ENCODE results near the gene PZP.
"Not testable (repeated sequence)": the region's sequence is repeated elsewhere in the genome, so short reads cannot be mapped to it uniquely, and the experiment has no call there.

Gene PZP

GRCh38 chr12:9180810-9181209, 27.4 kb downstream of the PZP start:
- DNase-seq, result no peak

DNA sequence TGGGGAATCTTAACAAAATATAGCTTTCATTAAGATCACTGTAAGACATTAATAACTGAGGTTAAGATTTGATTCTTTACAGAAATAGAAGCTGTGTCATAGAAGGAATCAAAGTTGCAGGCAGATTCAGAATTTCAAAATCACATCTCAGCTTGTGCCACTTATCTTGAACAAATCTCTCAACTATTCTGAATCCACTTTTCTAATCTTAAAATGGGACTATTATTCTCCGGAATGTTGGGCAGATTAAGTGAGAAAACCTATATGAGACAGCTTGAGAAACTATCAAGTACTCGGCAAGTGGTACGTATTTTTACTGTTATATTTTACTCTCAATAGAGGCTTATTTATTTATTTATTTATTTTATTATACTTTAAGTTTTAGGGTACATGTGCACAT, 28.4 kb downstream of the PZP start:
- no peak for DNase-seq

DNA sequence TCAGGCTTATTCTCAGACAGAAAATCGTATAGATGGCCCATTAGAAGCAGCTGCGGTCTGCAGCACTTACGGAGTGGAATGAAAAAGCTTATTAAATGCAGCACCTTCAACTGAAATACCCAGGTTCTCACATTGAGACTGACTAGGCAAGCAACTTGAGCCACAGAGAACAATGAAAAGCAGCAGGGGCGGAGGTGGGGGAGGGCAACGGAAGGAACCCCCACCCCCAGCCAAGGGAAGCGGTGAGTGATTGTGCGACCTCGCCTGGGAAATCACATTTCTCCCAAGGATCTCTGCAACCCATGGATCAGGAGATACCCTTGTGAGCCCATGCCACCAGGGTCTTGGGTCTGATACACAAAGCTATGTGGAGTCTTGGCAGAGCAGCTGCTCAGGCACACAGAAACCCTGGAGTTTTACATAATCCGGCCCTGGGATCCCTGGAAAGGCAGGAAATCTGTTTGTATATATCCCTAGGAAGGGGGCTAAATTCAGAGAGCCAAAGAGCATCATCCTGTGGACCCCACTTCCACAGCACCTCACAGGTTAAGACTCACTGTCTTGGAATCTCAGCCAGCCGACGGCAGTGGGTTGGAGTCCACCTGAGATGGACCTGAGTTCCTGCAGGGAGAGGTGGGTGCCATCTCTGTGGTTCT, 38.1 kb downstream of the PZP start:
- DNase-seq, result no peak

GRCh38 chr12:9167345-9167744, 40.9 kb downstream of the PZP start:
- DNase-seq, result not testable (repeated sequence)

- no peak for DNase-seq
These were observed 44.8 kb downstream of the PZP start for GRCh38 chr12:9163392-9163791.

- no peak for DNase-seq
These were observed 52.1 kb downstream of the PZP start for GRCh38 chr12:9156119-9156518.

- no peak for DNase-seq
These were observed 58.8 kb downstream of the PZP start for GRCh38 chr12:9149372-9149771.

DNA sequence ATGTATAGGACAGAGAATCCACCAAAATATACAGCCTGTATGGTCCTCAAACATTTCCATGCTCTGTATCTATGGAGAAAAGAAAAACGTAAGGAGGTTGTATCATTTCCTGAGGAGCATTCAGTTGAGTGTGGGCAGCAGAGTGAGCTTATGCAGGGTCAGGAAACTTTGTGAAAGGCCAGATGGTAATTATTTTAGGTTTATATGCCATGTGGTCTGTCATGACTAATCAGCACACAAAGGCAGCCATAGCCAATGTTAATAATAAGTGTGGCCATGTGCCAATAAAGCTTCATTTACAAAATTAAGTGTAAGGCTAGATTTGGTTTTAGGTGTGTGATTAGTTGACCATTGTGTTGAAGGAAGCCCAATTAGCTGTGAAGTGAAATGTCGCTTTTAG, 59.3 kb downstream of the PZP start:
- no peak for DNase-seq

GRCh38 chr12:9147461-9147860, 60.7 kb downstream of the PZP start:
- DNase-seq, result no peak

DNA sequence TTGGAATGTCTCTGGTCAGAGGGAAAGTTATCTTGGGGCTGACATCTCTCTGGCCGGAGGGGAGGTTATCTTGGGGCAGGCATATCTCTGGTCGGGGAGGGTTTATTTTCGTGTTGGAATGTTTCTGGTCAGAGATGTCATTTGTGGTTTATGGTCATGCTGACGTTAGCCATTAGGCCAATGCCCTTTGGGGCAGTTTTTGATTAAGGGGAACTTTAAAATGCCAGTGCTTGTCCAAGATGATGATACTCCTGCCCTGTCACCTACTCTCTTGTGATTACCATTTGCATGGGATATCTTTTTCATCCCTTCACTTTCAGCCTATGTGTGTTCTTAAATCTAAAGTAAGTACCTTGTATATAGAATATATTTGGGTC, 63.5 kb downstream of the PZP start:
- no peak for DNase-seq

- DNase-seq, result no peak
These were observed 64.1 kb downstream of the PZP start for GRCh38 chr12:9143929-9144729.

DNA sequence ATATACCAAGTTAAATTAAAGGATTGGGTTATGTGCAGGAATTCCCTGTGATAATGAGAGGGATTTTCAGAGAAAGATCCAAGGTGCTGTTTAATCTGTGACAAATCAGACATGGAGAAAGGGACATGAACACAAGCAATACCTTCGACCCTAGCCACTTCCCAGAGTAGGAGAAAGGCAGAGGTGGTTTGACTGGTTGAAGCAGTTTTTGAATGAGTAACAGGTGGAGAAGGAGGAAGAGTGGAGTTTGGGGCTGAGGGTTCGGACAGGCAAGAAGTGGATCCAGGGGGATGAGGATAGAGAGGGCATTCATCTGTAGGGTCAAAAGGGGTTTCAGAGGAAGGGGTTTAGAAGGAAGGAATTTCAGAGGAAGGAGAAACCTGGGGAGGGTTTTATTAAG, 65.1 kb downstream of the PZP start:
- no peak for DNase-seq

DNA sequence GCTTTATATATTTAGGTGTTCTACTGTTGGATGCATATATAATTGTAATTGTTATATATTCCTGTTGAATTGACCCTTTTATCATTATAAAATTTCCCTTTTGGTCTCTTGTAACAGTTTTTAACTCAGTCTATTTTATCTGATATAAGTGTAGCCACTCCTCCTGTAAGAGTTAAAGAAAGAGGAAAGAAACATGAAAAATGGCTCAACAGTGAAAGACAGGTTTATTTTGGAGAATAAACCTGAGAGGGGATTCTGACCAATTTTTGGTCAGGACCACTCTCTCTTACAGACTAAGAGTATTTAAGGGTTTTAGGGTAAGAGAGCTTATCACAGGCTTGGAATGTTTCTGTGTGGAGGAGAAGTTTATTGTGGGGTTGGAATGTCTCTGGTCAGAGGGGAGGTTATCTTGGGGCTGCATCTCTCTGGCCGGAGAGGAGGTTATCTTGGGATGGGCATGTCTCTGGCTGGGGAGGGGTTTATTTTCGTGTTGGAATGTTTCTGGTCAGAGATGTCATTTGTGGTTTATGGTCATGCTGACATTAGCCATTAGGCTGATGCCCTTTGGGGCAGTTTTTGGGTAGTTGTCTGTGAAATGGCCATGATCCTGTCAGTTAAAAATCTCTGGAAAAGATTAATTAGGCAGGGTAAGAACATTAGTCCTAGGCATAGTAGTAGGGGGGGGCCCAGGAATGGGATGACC, 68.5 kb downstream of the PZP start:
- not testable (repeated sequence) for DNase-seq

GRCh38 chr12:9135903-9136310, 72.3 kb downstream of the PZP start:
- no peak for DNase-seq

GRCh38 chr12:9134981-9135628, 73.1 kb downstream of the PZP start:
- DNase-seq, result no peak

DNA sequence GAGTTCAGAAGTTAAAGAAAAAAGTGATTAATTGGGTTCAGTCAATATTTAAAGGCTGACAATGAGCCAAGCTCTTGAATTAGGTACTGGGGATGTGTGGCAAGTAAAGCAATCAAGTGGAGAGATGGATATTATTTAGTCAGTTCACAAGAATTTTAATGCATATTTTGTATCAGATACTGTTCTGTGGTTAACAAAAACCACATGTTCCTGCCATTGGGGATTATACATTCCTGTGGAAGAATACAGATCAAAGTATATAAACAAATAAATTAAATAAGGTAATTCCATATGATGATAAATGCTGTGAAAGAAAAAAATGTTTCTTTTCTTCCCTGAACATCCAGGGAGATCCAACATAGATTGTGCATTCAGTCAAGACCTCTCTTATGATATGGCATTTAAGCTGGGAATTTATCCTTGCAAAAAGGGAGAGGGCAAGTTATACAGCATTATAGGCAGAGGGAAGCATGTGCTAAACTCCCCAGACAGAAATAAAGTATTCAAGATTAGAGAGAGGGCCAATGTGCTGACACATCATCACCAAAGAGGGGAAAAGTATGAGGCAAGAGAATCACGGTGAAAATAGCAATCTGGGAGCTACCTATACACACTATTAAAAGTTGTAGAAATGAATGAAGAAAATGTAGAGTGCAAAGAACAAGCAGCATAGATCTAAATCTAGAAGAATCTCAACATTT, 74.8 kb downstream of the PZP start:
- no peak for DNase-seq

GRCh38 chr12:9132008-9132535, 76.1 kb downstream of the PZP start:
- no peak for DNase-seq

DNA sequence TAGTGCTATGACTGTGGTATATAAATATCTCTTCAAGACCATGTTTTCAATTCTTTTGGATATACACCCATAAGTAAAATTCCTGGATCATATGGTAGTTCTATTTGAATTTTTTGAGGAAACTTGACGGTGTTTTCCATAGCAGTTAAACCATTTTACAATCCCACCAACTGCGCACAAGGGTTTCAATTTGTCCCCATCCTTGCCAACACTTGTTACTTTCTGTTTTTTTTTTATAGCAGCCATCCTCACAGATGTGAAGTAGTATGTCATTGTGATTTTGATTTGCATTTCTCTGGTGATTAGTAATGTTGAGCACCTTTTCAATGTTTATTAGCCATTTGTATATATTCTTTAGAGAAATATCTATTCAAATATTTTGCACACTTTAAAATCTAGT, 78.0 kb downstream of the PZP start:
- no peak for DNase-seq

GRCh38 chr12:9127936-9128663, 80.1 kb downstream of the PZP start:
- DNase-seq, result no peak

GRCh38 chr12:9127484-9127883, 80.7 kb downstream of the PZP start:
- no peak for DNase-seq

- no peak for DNase-seq
These were observed 83.7 kb downstream of the PZP start for GRCh38 chr12:9124383-9125031.
